ENCODE data around the gene ZNF329. TPM values are rescaled to one million over a fixed set of nuclear protein-coding genes. Genes with fewer than 3 reads are reported as not detected.

ZNF329 gene
- polyA plus RNA-seq, 1 of the 3 experiments (the other 2 are of a cell fraction), result 3.6 TPM

- Histone ChIP-seq H3F3A (replicated peaks; ENCODE audit: insufficient read depth) (no peaks in the 10 kb centered on the region), H3K9ac (no peak overlapping the region), H3K4me1 (ENCODE audit: control insufficient read depth in 1 of 2, insufficient read depth in 2 of 2, low read depth in 1 of 2, low read length in 1 of 2) (no peaks in the 10 kb centered on the region), H3K4me3 (ENCODE audit: low read depth in 2 of 2, low read length in 1 of 2) (no peak overlapping the region), H3K27ac (ENCODE audit: low read depth in 2 of 2, low read length in 1 of 2) (no peak overlapping the region), H3K9me2 (no peaks in the 10 kb centered on the region), H2AFZ (ENCODE audit: low read depth) (no peak overlapping the region), H3K27me3 (ENCODE audit: insufficient read depth) (no peaks in the 10 kb centered on the region), H3K4me2 (no peak overlapping the region), H3K36me3 (replicated peaks in 1 of 2; ENCODE audit: control insufficient read depth in 1 of 2, insufficient read depth in 2 of 2, low read length in 1 of 2) (no peaks in the 10 kb centered on the region), H3K79me2 (ENCODE audit: insufficient read depth) (no peaks in the 10 kb centered on the region), H4K20me1 (ENCODE audit: insufficient read depth) (no peaks in the 10 kb centered on the region), H3K9me3 (no peaks in the 10 kb centered on the region; the same call in none of the 2 replicates)
- TF ChIP-seq PBX3 (IDR thresholded peaks at IDR 0.05) (no peak), FOXJ3 (CRISPR knock-in tag; IDR thresholded peaks at IDR 0.05) (no peak)
- WGBS (ENCODE audit: low lambda C conversion rate), result 7% methylated on average over 1 of the region's 1 CpG
- no peak for DNase-seq
- ChIA-PET POLR2A (no interaction called here), CTCF (interaction anchor here (0.8 kb wide), 1 partner anchor 11 kb away, joined by 3 read pairs; no protein-coding TSS in a partner anchor)
Observed at GRCh38 chr19:58166268-58166667, 15.7 kb upstream of the ZNF329 start.

GRCh38 chr19:58157045-58157728 is 6.6 kb upstream of the ZNF329 start:
- Histone ChIP-seq H2AFZ (ENCODE audit: low read depth) (no peak overlapping the region), H3K4me1 (ENCODE audit: control insufficient read depth in 1 of 2, insufficient read depth in 2 of 2, low read depth in 1 of 2, low read length in 1 of 2) (no peaks in the 10 kb centered on the region; a peak in 1 of 4 replicates), H4K20me1 (ENCODE audit: insufficient read depth) (no peaks in the 10 kb centered on the region), H3K79me2 (ENCODE audit: insufficient read depth) (peaks cover 18% of the 10 kb centered on the region; the same call in 1 of the 2 replicates), H3K36me3 (replicated peaks in 1 of 2; ENCODE audit: control insufficient read depth in 1 of 2, insufficient read depth in 2 of 2, low read length in 1 of 2) (no peaks in the 10 kb centered on the region), H3K9me2 (no peaks in the 10 kb centered on the region), H3K27ac (ENCODE audit: low read depth in 2 of 2, low read length in 1 of 2) (no peak overlapping the region), H3K27me3 (ENCODE audit: insufficient read depth) (no peaks in the 10 kb centered on the region), H3K4me3 (ENCODE audit: low read depth in 2 of 2, low read length in 1 of 2) (no peak overlapping the region), H3K4me2 (no peak overlapping the region), H3F3A (replicated peaks; ENCODE audit: insufficient read depth) (peaks cover 3% of the 10 kb centered on the region), H3K9me3 (no peaks in the 10 kb centered on the region; the same call in 1 of the 2 replicates), H3K9ac (no peak overlapping the region)
- POLR2A ChIA-PET, result no interaction called here
- CTCF ChIA-PET, result no interaction called here
- DNase-seq, result no peak
- TF ChIP-seq SIN3A (IDR thresholded peaks at IDR 0.05; ENCODE audit: borderline replicate concordance, low read depth, low read length), result no peak
- no peak for TF ChIP-seq RCOR1 (IDR thresholded peaks at IDR 0.05; ENCODE audit: low read length)
- no peak for TF ChIP-seq NFIC (IDR thresholded peaks at IDR 0.05; ENCODE audit: borderline replicate concordance)
- no peak for TF ChIP-seq GABPA (IDR thresholded peaks at IDR 0.05; ENCODE audit: low read depth)
- no peak for TF ChIP-seq USF1 (IDR thresholded peaks at IDR 0.05; ENCODE audit: borderline replicate concordance, low read depth)
- TF ChIP-seq GATA2 (CRISPR knock-in tag; IDR thresholded peaks at IDR 0.05), result no peak
- no peak for TF ChIP-seq EP300 (IDR thresholded peaks at IDR 0.05; ENCODE audit: borderline replicate concordance in 1 of 2, low read depth in 1 of 2, low read length in 1 of 2)
- no peak for TF ChIP-seq REST (IDR thresholded peaks at IDR 0.05; ENCODE audit: low read depth, low read length)
- TF ChIP-seq CTCF (IDR thresholded peaks at IDR 0.05), result no peak
- no peak for TF ChIP-seq TAF1 (IDR thresholded peaks at IDR 0.05; ENCODE audit: borderline replicate concordance, low read depth, low read length)
- TF ChIP-seq FOXM1 (IDR thresholded peaks at IDR 0.05; ENCODE audit: low read depth), result no peak
- no peak for TF ChIP-seq FOXJ3 (CRISPR knock-in tag; IDR thresholded peaks at IDR 0.05)
- TF ChIP-seq RFX5 (IDR thresholded peaks at IDR 0.05; ENCODE audit: low read length), result no peak
- TF ChIP-seq POLR2AphosphoS5 (IDR thresholded peaks at IDR 0.05; ENCODE audit: low read depth, low read length), result no peak
- no peak for TF ChIP-seq MXI1 (IDR thresholded peaks at IDR 0.05; ENCODE audit: low read depth, low read length)
- TF ChIP-seq SMC3 (IDR thresholded peaks at IDR 0.05; ENCODE audit: low read depth, low read length), result no peak
- no peak for TF ChIP-seq PBX3 (IDR thresholded peaks at IDR 0.05)
- 45% methylated on average over 18 of the region's 53 CpGs for WGBS (ENCODE audit: low lambda C conversion rate)
